NT2/D1 (cell line): Measurements from ENCODE around the gene SHISAL2A.

Experiments
- SUZ12 ChIP-seq: IDR thresholded peaks from 2 replicates; pipeline ENCODE4 v1.6.1; 2011; ENCODE audit not compliant: insufficient read length, insufficient read depth; ENCODE audit errors: extremely low read depth
- YY1 ChIP-seq: IDR thresholded peaks from 2 replicates; pipeline ENCODE4 v1.6.1; 2011; ENCODE audit not compliant: insufficient read length, insufficient read depth
- ZNF274 ChIP-seq: IDR thresholded peaks from 2 replicates; pipeline ENCODE4 v1.6.1; 2011; ENCODE audit warnings: mild to moderate bottlenecking, low read depth, low read length

DNA sequence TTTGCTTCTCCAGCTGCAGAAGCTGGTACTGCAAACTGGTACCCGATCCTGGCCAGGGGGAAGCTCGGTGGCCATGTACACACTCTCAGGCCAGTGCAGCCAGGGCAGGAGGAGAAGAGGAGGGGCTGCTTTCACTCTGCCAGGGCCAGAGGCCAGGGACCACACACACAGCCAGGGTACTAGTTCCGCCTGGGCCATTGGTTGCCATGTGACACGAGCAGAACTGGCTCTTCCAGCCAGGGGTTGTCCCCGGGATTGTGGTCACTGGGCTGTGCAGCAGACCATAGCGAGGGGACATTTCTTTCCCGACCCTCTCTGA is 3.7 kb upstream of the SHISAL2A start:
- TF ChIP-seq ZNF274 (no peak), YY1 (no peak), SUZ12 (no peak)
